OCI-LY3 (cell line): ENCODE data around the gene SYT4.

Source experiments
- CTCF ChIP-seq: fragments of 200-600, 300-600 bp; sonication (generic); IDR thresholded peaks from 2 replicates; pipeline ENCODE4 v1.5.1; 2014; ENCODE audit warnings: antibody characterized with exemption, low read length, low read depth
- EZH2phosphoT487 ChIP-seq: fragments of 200-600 bp; shearing (Covaris generic); IDR thresholded peaks from 2 replicates; pipeline ENCODE4 v1.6.1; 2018; ENCODE audit warnings: antibody characterized with exemption, mixed run types, low read depth

GRCh38 chr18:43310239-43310638 lies 32.9 kb upstream of the SYT4 start:
- TF ChIP-seq CTCF, result no peak
- no peak for TF ChIP-seq EZH2phosphoT487
